Lower leg skin (tissue), 3 donors: Measurements from ENCODE around the gene ADGRV1.
"Not testable (repeated sequence)": the region's sequence is repeated elsewhere in the genome, so short reads cannot be mapped to it uniquely, and the experiment has no call there.

Experiments
- CTCF ChIP-seq, 3 donors: fragments of 450-650 bp; IDR thresholded peaks; one replicate each; pipeline ENCODE4 v1.5.1; 2016; ENCODE audit warnings: antibody characterized with exemption in 3 of 3, mild to moderate bottlenecking in 3 of 3, moderate library complexity in 2 of 3
- POLR2A ChIP-seq, 2 donors: fragments of 450-650 bp; IDR thresholded peaks; one replicate each; pipeline ENCODE4 v1.6.1; 2016 to 2017; ENCODE audit warnings: antibody characterized with exemption in 2 of 2, mild to moderate bottlenecking in 1 of 2, moderate library complexity in 1 of 2

GRCh38 chr5:90595766-90596165, 37.2 kb downstream of the ADGRV1 start:
- TF ChIP-seq CTCF, POLR2A (IDR thresholded peaks at IDR 0.05): not testable (repeated sequence)
